HL-60 (cell line): ENCODE results near the gene RANBP2.

Source experiments
- GABPA ChIP-seq: IDR thresholded peaks from 2 replicates; pipeline ENCODE4 v1.6.1; 2012; ENCODE audit warnings: low read depth
- POLR2AphosphoS5 ChIP-seq: IDR thresholded peaks from 2 replicates; pipeline ENCODE4 v1.6.1; 2012; ENCODE audit warnings: low read depth
- SPI1 ChIP-seq: IDR thresholded peaks from 2 replicates; pipeline ENCODE4 v1.6.1; 2012; ENCODE audit warnings: low read depth, mild to moderate bottlenecking, borderline replicate concordance
- TF ChIP-seq, protein P1 (sequence below): IDR thresholded peaks from one replicate; pipeline ENCODE4 v1.5.1; 2011; ENCODE audit warnings: low read length, control low read depth, inconsistent platforms; ENCODE audit not compliant: insufficient read depth
- TF ChIP-seq, protein P2 (sequence below): IDR thresholded peaks from 2 replicates; pipeline ENCODE4 v1.6.1; 2012; ENCODE audit warnings: low read depth; ENCODE audit not compliant: insufficient replicate concordance

DNA sequence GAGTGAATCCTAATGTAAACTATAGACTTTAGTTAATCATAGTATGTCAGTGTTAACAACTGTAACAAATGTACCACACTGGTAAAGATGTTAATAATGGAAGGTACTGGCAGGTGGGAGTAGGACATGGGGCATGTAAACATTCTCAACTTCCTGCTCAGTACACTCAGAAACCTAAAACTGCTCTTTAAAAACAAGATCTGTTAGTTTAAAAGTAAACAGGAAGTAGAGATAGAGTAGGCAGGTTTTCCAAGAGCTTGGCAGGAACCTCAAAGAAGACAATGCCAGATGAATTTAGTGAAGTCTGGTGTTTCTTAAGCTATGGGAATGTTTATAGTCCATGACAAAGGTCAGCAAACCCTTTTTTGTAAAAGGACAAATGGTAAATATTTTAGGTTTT lies 113.9 kb downstream of the RANBP2 start:
- TF ChIP-seq GABPA (no peak), SPI1 (no peak), POLR2AphosphoS5 (no peak)
- TF ChIP-seq, protein P1, sequence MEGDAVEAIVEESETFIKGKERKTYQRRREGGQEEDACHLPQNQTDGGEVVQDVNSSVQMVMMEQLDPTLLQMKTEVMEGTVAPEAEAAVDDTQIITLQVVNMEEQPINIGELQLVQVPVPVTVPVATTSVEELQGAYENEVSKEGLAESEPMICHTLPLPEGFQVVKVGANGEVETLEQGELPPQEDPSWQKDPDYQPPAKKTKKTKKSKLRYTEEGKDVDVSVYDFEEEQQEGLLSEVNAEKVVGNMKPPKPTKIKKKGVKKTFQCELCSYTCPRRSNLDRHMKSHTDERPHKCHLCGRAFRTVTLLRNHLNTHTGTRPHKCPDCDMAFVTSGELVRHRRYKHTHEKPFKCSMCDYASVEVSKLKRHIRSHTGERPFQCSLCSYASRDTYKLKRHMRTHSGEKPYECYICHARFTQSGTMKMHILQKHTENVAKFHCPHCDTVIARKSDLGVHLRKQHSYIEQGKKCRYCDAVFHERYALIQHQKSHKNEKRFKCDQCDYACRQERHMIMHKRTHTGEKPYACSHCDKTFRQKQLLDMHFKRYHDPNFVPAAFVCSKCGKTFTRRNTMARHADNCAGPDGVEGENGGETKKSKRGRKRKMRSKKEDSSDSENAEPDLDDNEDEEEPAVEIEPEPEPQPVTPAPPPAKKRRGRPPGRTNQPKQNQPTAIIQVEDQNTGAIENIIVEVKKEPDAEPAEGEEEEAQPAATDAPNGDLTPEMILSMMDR = no peak
- TF ChIP-seq, protein P2, sequence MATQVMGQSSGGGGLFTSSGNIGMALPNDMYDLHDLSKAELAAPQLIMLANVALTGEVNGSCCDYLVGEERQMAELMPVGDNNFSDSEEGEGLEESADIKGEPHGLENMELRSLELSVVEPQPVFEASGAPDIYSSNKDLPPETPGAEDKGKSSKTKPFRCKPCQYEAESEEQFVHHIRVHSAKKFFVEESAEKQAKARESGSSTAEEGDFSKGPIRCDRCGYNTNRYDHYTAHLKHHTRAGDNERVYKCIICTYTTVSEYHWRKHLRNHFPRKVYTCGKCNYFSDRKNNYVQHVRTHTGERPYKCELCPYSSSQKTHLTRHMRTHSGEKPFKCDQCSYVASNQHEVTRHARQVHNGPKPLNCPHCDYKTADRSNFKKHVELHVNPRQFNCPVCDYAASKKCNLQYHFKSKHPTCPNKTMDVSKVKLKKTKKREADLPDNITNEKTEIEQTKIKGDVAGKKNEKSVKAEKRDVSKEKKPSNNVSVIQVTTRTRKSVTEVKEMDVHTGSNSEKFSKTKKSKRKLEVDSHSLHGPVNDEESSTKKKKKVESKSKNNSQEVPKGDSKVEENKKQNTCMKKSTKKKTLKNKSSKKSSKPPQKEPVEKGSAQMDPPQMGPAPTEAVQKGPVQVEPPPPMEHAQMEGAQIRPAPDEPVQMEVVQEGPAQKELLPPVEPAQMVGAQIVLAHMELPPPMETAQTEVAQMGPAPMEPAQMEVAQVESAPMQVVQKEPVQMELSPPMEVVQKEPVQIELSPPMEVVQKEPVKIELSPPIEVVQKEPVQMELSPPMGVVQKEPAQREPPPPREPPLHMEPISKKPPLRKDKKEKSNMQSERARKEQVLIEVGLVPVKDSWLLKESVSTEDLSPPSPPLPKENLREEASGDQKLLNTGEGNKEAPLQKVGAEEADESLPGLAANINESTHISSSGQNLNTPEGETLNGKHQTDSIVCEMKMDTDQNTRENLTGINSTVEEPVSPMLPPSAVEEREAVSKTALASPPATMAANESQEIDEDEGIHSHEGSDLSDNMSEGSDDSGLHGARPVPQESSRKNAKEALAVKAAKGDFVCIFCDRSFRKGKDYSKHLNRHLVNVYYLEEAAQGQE = no peak
